Effector memory CD8-positive, alpha-beta T cell (primary cell): ENCODE measurements around the gene SPATA19.

Experiments
- ATAC-seq: fragments of 150-1000 bp; cut with Tn5 transposase; replicated peaks from 2 replicates; pipeline ENCODE4 v1.10.0; 2021; ENCODE audit warnings: mild to moderate bottlenecking, moderate library complexity
- DNase-seq, 3 experiments: peaks; one replicate each; pipeline ENCODE4 v3.0.0; 2021
- H3K27ac Mint-ChIP-seq, 2 donors: one replicate each; pipeline ENCODE4 v1.8.0; 2022; ENCODE audit warnings: mild to moderate bottlenecking in 2 of 2, mixed read lengths in 2 of 2, moderate library complexity in 2 of 2
- H3K27me3 Mint-ChIP-seq, 2 donors: one replicate each; pipeline ENCODE4 v1.8.0; 2022; ENCODE audit warnings: mixed read lengths in 2 of 2
- H3K36me3 Mint-ChIP-seq: one replicate; pipeline ENCODE4 v1.8.0; 2022; ENCODE audit warnings: mild to moderate bottlenecking, moderate library complexity, mixed read lengths; ENCODE audit not compliant: insufficient read depth
- H3K4me1 Mint-ChIP-seq, 2 donors: one replicate each; pipeline ENCODE4 v1.8.0; 2022; ENCODE audit warnings: low read depth in 2 of 2, mixed read lengths in 2 of 2
- H3K4me3 Mint-ChIP-seq, 2 donors: one replicate each; pipeline ENCODE4 v1.8.0; 2022; ENCODE audit warnings: mild to moderate bottlenecking in 2 of 2, mixed read lengths in 2 of 2, moderate library complexity in 2 of 2
- H3K9me3 Mint-ChIP-seq, 2 donors: one replicate each; pipeline ENCODE4 v1.8.0; 2022; ENCODE audit warnings: mixed read lengths in 2 of 2
- total RNA-seq, 9 experiments: gene quantifications; one replicate each; lab custom pipeline; 2026; lab: John Stamatoyannopoulos, UW

The SPATA19 gene
- total RNA-seq, result 0 to 0.07 (median 0) reads per million in 9 experiments

GRCh38 chr11:133845413-133845812, at the start of gene SPATA19:
TSS of gene SPATA19 (minus strand) at chr11:133845513. CDS start at chr11:133845446, 67 bp downstream.
- H3K36me3 Mint-ChIP-seq, result no peaks in the 10 kb centered on the region
- no peak within 1 kb of the TSS for H3K27ac Mint-ChIP-seq
- peaks cover 0 to 2% of the 10 kb centered on the region in 2 donors for H3K9me3 Mint-ChIP-seq
- H3K4me1 Mint-ChIP-seq, result no peaks in the 10 kb centered on the region
- no peak within 1 kb of the TSS for H3K4me3 Mint-ChIP-seq
- H3K27me3 Mint-ChIP-seq, result peaks cover 12 to 44% of the 10 kb centered on the region in 2 donors
- ATAC-seq (no peak), DNase-seq (no peak)

DNA sequence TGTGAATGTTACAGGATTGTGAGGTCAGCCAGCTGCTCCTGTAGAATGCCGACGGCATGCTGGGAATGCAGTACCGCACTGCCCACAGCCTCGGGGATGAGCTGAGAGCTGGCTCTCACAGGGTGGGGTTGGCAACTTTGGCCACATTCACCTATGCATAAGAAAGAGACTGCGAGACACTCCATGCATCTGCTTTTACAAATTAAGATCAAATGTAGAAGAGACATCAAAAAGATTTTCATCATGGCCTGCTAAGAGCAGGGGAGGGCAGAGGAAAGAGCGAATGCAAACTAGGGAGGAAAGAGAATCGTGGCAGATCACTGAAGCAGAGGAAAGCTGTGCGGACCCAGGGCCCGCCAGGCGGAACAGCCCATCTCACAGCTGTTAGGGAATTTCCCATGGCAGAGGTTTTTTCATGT, 49.8 kb upstream of the SPATA19 start:
- H3K27me3 Mint-ChIP-seq, result peaks cover 21 to 31% of the 10 kb centered on the region in 2 donors
- no peak overlapping the region for H3K27ac Mint-ChIP-seq
- ATAC-seq (no peak), DNase-seq (no peak)
- H3K4me3 Mint-ChIP-seq, result no peak overlapping the region
- H3K36me3 Mint-ChIP-seq, result peaks cover 2% of the 10 kb centered on the region
- H3K9me3 Mint-ChIP-seq, result no peaks in the 10 kb centered on the region
- no peaks in the 10 kb centered on the region for H3K4me1 Mint-ChIP-seq

- ATAC-seq, result no peak
- Mint-ChIP-seq H3K9me3 (no peaks in the 10 kb centered on the region), H3K4me3 (no peak overlapping the region), H3K27ac (no peak overlapping the region), H3K27me3 (peaks cover 28 to 48% of the 10 kb centered on the region in 2 donors), H3K36me3 (peaks cover 2% of the 10 kb centered on the region), H3K4me1 (no peaks in the 10 kb centered on the region)
- DNase-seq, result no peak
These were observed 48.1 kb upstream of the SPATA19 start for GRCh38 chr11:133893381-133893780.

DNA sequence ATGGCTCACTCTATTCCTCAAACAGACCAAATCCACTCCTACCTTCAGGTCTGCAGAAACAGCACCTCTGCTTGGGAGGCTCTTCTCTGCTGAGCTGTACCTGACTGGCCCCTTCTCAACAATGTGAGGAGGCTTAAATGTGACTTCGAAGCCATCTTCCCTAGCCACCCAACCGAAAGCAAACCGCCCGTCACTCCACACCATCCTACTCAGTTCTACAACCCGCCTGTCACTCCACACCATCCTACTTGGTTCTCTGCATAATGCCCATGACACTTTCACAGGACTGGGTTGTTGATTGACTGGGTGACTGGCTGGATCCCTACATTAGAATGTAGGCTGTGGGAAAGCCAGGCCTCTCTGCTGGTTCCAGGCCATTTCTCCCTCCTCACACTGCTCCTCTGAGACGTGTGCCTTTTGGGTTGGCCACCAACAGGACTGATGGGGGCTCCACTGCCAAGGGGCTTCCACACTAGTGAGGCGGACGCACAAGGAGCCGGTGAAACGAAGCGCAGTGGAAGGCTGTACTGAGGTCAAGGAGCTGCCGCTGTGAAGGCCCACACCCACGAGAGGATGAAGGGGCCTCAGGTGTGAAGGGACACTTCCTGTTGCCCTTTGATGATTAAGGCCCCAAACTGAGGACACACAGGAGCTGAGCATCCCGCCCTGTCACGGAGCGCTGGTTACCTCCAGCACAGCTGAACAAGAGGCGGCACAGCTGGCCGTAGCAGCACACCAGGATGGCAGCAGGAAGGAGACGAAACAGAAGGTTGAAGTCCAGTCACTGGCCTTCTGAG, 47.5 kb upstream of the SPATA19 start:
- Mint-ChIP-seq H3K4me3 (no peak overlapping the region), H3K27me3 (peaks cover 34 to 54% of the 10 kb centered on the region in 2 donors)
- no peak for DNase-seq

DNA sequence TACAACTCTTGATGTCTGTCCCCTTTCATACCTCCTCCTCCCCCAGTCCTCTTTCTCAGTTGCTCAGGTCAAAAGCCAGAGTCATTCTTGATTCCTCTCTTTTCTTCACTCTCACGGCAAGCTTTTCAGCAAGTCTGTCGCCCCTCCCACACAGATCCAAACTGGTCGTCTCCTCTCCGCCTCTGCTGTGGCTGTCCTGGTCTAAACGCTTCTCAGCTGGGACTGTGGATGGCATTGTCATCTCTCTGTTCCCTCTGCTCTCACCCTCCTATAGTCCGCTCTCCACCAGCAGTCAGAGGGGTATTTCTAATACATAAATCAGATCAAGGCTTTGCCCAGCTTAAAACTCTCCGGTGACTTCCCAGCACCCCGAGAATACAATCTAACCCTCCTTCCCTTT, 46.8 kb upstream of the SPATA19 start:
- peaks cover 2% of the 10 kb centered on the region for H3K36me3 Mint-ChIP-seq
- no peak overlapping the region for H3K4me3 Mint-ChIP-seq
- ATAC-seq (no peak), DNase-seq (no peak)
- no peaks in the 10 kb centered on the region for H3K4me1 Mint-ChIP-seq
- no peak overlapping the region for H3K27ac Mint-ChIP-seq
- peaks cover 40 to 60% of the 10 kb centered on the region in 2 donors for H3K27me3 Mint-ChIP-seq
- no peaks in the 10 kb centered on the region for H3K9me3 Mint-ChIP-seq

More for the DNA sequence above, 47.5 kb upstream of the SPATA19 start:
- Mint-ChIP-seq H3K36me3 (peaks cover 2% of the 10 kb centered on the region), H3K4me1 (no peaks in the 10 kb centered on the region), H3K27ac (no peak overlapping the region), H3K9me3 (no peaks in the 10 kb centered on the region)
- no peak for ATAC-seq

GRCh38 chr11:133889893-133890292, 44.6 kb upstream of the SPATA19 start:
- Mint-ChIP-seq H3K4me3 (no peak overlapping the region), H3K9me3 (no peaks in the 10 kb centered on the region), H3K27ac (no peak overlapping the region), H3K27me3 (peaks cover 53 to 72% of the 10 kb centered on the region in 2 donors), H3K36me3 (no peaks in the 10 kb centered on the region), H3K4me1 (no peaks in the 10 kb centered on the region)
- DNase-seq (no peak), ATAC-seq (no peak)

GRCh38 chr11:133889188-133889587, 43.9 kb upstream of the SPATA19 start:
- ATAC-seq, result no peak
- Mint-ChIP-seq H3K4me3 (no peak overlapping the region), H3K4me1 (no peaks in the 10 kb centered on the region), H3K27ac (no peak overlapping the region), H3K27me3 (peaks cover 53 to 78% of the 10 kb centered on the region in 2 donors), H3K36me3 (no peaks in the 10 kb centered on the region), H3K9me3 (no peaks in the 10 kb centered on the region)
- DNase-seq, result no peak

DNA sequence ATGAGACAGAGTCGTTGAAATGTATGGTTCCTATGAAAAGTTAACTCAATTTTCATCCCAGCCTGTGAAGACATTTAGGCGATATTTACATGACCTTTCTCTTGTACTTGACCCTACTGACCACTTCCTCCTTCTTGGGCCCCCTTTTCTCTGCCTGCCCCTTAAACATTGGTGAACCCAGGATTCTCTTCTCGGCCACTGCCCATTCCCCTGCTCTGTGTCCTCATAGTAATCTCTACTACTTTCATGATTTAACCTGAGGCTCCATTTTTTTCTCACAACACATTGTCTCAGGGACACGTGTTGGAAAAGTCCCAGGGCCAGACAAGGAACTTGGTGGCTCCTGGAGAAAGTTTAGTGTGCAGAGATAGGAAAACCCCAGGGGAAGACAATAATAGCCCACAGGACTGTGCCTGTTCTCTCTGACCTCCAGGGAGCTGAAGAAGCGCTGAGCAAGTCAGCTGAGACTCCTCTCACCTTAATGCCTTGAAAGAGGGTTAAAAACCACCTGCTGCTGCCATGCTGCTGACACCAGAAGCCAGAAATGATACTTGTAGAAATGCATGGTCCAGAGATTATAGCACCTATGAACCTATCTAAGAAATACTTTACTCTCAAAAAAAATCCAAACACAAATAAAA, 42.5 kb upstream of the SPATA19 start:
- Mint-ChIP-seq H3K4me3 (no peak overlapping the region), H3K9me3 (peaks cover 0 to 4% of the 10 kb centered on the region in 2 donors), H3K27me3 (peaks cover 63 to 87% of the 10 kb centered on the region in 2 donors), H3K4me1 (no peaks in the 10 kb centered on the region), H3K36me3 (no peaks in the 10 kb centered on the region), H3K27ac (no peak overlapping the region)
- ATAC-seq (no peak), DNase-seq (no peak)

GRCh38 chr11:133886029-133886428, 40.7 kb upstream of the SPATA19 start:
- Mint-ChIP-seq H3K9me3 (peaks cover 0 to 14% of the 10 kb centered on the region in 2 donors), H3K4me3 (no peak overlapping the region), H3K27me3 (peaks cover 60 to 80% of the 10 kb centered on the region in 2 donors), H3K36me3 (no peaks in the 10 kb centered on the region), H3K27ac (no peak overlapping the region), H3K4me1 (no peaks in the 10 kb centered on the region)
- ATAC-seq (no peak), DNase-seq (no peak)

DNA sequence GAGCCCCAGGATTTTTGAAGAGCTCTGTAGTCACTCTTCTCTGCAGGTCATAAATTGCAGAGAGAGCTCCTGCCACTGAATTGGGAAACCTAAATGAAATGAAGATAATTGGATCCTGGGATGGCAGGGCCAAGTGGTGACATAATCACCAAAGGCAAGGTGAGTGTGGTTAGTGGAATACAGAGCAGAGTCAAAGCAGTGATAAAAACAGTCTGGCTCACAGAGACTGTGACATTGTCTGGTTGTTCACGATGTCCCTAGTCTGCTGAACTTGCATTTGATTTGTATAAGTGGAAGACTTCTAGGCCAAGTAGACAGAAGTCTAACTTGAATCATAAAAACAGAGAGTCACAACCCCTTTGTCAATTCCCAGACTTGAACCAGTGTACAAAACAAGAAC, 26.8 kb upstream of the SPATA19 start:
- ATAC-seq (no peak), DNase-seq (no peak)
- no peak overlapping the region for H3K4me3 Mint-ChIP-seq
- no peaks in the 10 kb centered on the region for H3K36me3 Mint-ChIP-seq
- no peaks in the 10 kb centered on the region for H3K4me1 Mint-ChIP-seq
- H3K9me3 Mint-ChIP-seq, result no peaks in the 10 kb centered on the region
- peaks cover 0 to 6% of the 10 kb centered on the region in 2 donors for H3K27me3 Mint-ChIP-seq
- H3K27ac Mint-ChIP-seq, result no peak overlapping the region

DNA sequence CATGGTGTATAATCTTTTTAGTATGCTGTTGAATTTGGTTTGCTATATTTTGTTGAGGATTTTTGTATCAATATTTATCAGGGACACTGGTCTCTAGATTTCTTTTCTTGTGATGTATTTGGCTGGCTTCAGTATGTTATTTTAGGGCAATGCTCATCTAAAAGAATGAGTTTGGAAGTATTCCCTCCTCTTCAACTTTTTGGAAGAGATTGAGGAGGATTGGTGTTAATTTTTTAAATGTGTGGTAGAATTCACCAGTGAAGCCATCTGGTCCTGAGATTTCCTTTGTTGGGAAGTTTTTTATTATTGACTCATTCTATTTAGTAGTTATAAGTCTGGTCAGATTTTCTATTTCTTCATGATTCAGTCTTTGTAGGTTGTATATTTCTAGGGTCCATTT, 22.1 kb upstream of the SPATA19 start:
- Mint-ChIP-seq H3K27me3 (peaks cover 14 to 24% of the 10 kb centered on the region in 2 donors), H3K36me3 (no peaks in the 10 kb centered on the region), H3K4me1 (no peaks in the 10 kb centered on the region), H3K9me3 (no peaks in the 10 kb centered on the region), H3K4me3 (no peak overlapping the region), H3K27ac (no peak overlapping the region)
- ATAC-seq (no peak), DNase-seq (no peak)

DNA sequence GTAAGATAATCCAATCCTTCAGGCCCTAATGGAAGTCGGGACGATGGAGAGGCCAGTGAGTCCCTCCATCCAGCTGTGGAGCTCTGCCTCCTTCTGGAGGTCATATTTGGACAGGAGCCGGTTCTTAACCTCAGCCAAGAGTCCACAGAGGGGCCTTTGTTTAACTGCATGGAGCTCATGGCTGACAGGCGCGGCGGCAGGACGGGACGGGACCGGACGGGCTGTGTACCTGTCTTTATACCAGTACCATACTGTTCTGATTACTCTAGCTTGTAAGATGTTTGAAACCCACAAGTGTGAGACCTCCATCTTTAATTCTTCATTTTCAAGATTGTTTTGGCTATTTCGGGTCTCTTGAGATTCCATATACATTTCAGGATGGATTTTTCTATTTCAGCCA, 20.2 kb upstream of the SPATA19 start:
- H3K4me1 Mint-ChIP-seq, result no peaks in the 10 kb centered on the region

DNA sequence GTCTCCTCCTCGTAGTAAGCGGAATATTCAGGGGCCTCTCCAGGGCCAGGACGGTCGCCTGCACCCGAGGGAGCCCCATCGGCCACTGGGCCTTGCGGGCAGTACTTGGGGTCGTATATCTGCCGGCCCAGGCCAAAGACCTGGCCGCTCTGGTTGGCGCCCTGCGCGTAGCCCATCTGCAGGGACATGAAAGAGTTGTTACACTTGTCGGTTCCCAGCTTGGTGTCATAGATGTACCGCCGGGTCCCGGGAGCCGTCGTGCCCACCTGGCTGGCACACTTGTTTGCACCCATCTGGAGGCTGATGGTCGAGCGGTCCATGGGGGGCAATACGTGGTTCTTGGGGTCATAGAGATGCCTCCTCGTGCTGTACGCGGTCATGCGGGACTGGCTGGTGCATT, 19.4 kb upstream of the SPATA19 start:
- Mint-ChIP-seq H3K9me3 (no peaks in the 10 kb centered on the region), H3K4me1 (no peaks in the 10 kb centered on the region), H3K4me3 (no peak overlapping the region), H3K36me3 (no peaks in the 10 kb centered on the region), H3K27ac (no peak overlapping the region), H3K27me3 (peaks cover 14 to 41% of the 10 kb centered on the region in 2 donors)
- ATAC-seq (no peak), DNase-seq (no peak)

More for the DNA sequence above, 20.2 kb upstream of the SPATA19 start:
- H3K27me3 Mint-ChIP-seq, result peaks cover 14 to 34% of the 10 kb centered on the region in 2 donors
- no peak for DNase-seq
- no peak overlapping the region for H3K27ac Mint-ChIP-seq
- no peaks in the 10 kb centered on the region for H3K36me3 Mint-ChIP-seq
- no peaks in the 10 kb centered on the region for H3K9me3 Mint-ChIP-seq
- no peak overlapping the region for H3K4me3 Mint-ChIP-seq
- ATAC-seq, result no peak

DNA sequence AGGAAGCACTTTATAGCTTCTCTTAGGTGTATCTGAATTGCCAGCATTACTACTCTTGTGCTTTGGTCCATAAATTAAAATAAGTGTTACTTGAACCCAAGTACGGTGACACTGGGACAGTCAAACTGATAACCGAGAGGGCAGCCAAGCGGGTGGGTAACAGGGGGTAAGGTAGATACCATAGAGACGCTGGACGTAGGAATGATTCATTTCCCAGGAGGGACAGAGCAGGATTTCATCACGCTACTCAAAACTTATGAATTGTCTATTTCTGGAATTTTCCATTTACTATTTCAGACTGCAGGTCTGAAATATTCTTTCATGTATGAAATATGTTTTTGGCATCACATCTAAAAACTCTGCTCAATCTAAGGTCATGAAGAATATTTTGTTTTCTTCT, 14.8 kb upstream of the SPATA19 start:
- H3K27ac Mint-ChIP-seq, result no peak overlapping the region

More for the DNA sequence above, 14.8 kb upstream of the SPATA19 start:
- no peaks in the 10 kb centered on the region for H3K9me3 Mint-ChIP-seq
- no peaks in the 10 kb centered on the region for H3K4me1 Mint-ChIP-seq
- peaks cover 28 to 66% of the 10 kb centered on the region in 2 donors for H3K27me3 Mint-ChIP-seq
- ATAC-seq, result no peak
- no peak for DNase-seq
- no peaks in the 10 kb centered on the region for H3K36me3 Mint-ChIP-seq
- no peak overlapping the region for H3K4me3 Mint-ChIP-seq
